ENCODE results near the gene OS9.

DNA sequence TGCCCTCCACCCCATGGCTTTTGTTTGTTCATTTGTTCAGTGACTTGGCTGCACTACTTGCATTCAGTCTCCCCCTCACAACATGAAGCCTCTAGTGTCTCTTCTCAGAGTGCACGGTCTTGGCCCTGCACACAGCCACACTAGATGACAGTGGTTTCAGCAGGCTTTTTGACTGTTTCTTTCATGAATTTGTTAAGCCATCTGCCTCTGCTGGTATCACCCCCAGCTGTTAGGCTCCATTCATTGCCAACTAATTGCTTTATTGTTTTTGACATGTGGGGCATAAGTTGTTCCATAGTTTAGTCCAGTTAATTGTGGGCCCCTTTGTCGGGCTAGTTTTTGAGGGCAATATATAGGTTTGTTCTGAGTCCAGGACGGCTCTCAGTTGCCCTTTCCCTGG lies 18.8 kb downstream of the OS9 start:
- TF ChIP-seq, protein P1, sequence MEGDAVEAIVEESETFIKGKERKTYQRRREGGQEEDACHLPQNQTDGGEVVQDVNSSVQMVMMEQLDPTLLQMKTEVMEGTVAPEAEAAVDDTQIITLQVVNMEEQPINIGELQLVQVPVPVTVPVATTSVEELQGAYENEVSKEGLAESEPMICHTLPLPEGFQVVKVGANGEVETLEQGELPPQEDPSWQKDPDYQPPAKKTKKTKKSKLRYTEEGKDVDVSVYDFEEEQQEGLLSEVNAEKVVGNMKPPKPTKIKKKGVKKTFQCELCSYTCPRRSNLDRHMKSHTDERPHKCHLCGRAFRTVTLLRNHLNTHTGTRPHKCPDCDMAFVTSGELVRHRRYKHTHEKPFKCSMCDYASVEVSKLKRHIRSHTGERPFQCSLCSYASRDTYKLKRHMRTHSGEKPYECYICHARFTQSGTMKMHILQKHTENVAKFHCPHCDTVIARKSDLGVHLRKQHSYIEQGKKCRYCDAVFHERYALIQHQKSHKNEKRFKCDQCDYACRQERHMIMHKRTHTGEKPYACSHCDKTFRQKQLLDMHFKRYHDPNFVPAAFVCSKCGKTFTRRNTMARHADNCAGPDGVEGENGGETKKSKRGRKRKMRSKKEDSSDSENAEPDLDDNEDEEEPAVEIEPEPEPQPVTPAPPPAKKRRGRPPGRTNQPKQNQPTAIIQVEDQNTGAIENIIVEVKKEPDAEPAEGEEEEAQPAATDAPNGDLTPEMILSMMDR (conservative IDR thresholded peaks at IDR 0.05), result no peak
- TF ChIP-seq ZFX (IDR thresholded peaks at IDR 0.05), result no peak
